ENCODE data around the gene BANP.
"Not testable (repeated sequence)": the region's sequence is repeated elsewhere in the genome, so short reads cannot be mapped to it uniquely, and the experiment has no call there.

BANP gene

DNA sequence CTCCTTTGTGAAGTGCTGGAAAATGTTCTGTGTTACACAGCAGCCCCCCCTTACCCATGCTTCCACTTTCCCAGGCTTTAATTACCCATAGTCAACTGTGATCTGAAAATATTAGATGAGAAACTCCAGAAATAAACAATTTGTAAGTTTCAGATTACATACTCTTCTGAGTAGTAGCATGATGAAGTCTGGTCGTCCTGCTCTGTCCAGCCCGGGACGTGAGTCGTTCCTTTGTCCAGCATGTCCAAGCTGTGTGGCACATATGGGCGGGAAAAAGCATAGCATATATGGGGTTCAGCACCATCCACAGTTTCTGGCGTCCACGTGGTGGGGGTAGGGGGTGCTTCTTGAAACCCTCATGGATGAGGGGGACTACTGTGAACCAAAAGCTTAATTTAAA lies 83.5 kb downstream of the BANP start:
- DNase-seq, result no peak

DNA sequence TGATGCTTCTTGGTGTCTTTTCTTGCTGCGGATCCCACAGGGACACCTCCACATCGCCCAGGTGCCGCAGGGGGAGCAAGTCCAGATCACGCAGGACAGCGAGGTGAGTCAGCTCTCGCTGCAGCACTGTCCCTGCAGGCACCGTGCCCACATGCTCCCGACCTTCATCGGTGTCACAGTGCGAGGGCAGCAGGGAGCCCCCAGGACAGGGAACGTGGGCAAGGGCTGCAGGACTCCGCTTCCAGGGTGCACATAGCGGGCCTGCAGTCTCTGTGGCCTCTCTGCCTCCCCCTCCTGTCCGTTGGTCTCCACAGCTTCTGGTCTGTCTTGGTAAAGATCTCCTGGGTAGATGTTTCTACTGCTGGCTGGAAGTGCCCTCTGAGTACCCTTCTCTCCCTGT lies 84.1 kb downstream of the BANP start:
- no peak for DNase-seq

DNA sequence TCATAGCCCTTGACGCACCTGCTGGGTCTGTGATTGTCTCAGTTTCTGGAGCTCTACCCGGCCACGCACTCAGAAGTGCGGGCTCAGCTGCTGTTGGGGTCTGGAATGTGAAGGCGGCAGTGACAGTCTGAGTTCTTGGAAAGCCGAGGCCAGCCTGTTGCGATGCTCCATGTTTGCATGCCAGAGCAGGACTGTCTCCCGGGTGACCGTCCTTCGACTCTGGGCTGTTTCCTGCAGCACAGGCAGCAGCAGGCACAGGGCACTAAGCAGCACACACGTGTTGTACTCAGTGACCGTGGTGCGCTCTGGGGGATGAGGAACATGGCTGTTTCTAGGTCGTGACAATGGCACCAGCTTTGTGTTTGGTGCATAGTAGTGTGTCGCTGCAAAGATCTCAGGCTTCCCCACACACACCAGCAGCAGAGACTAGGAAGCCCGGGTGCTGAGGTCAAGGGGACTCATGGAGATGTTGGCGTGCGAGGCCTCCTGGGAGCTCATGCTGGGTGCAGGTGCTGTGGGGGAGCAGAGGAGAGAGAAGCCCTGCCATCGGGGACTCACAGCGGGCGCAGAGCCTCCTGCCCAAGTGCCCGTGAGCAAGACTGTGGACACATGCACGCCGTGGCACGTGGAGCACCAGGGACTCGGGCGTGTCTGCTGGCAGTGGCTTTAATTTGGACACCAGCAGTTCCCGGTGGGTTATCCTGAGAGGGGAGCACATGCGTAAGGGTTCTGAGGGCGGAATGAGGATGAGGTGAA lies 84.8 kb downstream of the BANP start:
- DNase-seq, result not testable (repeated sequence)

- not testable (repeated sequence) for DNase-seq
Measured at GRCh38 chr16:88036640-88036996, 85.4 kb downstream of the BANP start.

GRCh38 chr16:88037359-88037758 lies 86.1 kb downstream of the BANP start:
- not testable (repeated sequence) for DNase-seq

DNA sequence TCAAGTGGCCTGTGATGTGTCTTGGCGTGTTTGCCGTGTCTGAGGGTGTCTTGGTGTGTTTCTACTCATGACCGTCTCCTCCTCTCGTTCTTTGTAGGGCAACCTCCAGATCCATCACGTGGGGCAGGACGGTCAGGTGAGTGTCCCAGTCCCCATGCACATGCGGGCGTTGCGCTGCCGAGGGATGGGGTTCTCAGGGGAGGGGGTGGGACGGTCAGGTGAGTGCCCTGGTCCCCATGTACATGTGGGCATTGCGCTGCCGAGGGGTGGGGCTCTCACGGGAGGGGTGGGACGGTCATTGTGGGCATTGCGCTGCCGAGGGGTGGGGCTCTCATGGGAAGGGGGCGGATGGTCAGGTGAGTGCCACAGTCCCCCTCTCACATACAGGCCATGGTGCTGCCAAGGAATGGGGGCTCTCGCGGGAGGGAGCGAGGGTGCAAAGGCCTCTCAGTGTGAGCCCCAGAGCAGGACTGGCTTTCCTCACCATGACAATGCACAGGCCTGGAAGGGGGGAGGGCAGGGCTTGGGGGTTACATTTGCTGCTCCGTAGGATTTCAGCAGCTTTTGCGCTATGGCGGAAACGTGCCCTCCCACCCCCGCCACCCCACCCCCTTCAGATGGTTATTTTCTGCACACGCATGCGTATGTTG lies 86.8 kb downstream of the BANP start:
- DNase-seq, result not testable (repeated sequence)

DNA sequence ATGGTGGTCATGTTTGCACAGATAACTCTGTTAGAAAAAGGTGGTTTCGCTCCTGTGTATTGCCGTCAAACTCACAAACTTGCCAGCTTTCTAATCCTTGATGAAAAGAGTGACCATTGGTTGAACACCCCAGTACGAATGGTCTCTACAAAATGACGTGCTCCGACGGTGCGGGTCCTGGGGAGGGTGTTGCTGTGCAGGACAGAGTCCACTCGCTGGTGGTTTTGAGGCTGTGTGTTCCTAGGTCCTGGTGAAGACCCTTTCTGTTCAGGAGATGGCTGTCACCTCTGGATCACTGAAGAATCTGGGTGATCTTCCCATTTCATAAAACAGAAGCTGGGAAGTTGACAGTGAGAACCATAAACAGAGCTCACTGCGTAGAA lies 87.3 kb downstream of the BANP start:
- not testable (repeated sequence) for DNase-seq

- DNase-seq, result no peak
Measured at GRCh38 chr16:88039591-88039990, 88.4 kb downstream of the BANP start.

DNA sequence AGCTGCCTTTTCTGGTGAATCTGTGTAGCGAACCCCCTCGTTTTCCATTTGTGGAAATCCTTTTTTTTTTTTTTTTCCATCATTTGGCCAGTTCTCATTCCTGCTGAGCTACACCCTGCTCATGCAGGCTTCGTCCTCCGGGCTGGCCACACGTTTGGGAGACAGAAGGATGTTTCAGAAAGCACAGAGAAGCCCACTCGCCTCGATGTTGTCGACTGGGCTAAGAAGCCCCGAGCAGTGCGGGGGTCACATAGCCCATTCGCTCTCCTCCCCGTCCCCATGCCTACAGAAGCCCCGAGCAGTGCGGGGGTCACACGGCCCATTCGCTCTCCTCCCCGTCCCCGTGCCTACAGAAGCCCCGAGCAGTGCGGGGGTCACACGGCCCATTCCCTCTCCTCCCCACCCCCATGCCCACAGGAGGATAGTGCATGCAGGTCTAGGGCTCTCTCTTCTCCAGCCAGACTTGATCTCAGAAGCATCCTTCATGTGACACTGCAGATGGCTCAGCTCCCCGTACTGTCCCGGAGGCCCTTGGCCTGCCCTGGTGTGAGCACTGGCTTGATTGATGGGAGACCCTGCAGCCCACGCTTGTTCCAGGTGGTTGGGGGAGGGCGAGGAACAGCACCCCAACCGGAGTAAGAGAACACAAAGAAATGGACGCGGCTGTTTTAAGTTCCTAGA lies 89.1 kb downstream of the BANP start:
- not testable (repeated sequence) for DNase-seq

DNA sequence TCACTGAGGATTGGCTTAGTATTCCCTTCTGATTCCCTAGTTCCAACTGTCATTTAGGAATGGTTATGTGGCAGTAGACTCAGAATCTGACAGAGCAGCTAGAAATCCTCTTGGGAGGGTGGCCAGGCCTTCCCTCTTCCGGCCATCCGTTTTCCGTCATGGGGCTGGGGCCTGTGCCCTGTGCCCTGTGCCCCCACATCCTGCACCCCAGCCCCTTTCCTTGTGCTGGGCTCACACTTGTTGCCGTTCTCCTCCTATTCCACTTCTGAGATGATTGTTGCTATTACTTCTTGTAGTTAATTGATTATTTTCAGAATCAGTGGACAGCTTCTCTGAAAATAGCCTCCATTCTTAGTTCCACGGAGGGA lies 89.6 kb downstream of the BANP start:
- not testable (repeated sequence) for DNase-seq

GRCh38 chr16:88041506-88041905 lies 90.3 kb downstream of the BANP start:
- not testable (repeated sequence) for DNase-seq

DNA sequence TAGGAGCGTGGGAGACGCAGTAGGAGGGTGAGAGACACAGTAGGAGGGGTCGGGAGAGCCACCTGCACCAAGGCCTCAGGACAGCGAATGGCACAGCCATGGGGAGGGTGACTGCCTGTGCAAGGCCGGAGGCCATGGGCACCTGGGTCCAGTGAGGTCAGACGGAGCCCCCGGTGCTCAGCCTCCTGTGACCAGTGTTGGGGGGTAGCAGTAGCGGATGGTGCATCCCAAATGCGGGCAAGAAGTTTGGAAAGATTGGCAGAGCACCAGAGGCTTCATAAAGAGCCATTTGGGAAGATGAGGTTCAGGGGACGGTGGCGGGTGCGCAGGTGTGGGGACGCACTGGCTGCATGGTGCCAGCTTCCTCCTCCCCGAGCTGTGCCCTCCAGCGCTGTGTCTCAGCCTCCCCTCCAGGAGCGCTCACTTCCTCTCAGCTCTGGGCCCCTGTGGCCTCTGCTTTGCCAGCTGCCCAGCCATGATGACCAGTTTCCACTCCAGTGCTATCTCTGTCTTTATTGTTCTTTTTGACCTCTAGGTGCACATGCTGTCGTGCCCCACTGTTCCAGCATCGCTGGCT lies 90.8 kb downstream of the BANP start:
- DNase-seq, result not testable (repeated sequence)

- not testable (repeated sequence) for DNase-seq
Measured at GRCh38 chr16:88043208-88043910, 92.1 kb downstream of the BANP start.

GRCh38 chr16:88044121-88044581 lies 92.9 kb downstream of the BANP start:
- DNase-seq, result not testable (repeated sequence)

DNA sequence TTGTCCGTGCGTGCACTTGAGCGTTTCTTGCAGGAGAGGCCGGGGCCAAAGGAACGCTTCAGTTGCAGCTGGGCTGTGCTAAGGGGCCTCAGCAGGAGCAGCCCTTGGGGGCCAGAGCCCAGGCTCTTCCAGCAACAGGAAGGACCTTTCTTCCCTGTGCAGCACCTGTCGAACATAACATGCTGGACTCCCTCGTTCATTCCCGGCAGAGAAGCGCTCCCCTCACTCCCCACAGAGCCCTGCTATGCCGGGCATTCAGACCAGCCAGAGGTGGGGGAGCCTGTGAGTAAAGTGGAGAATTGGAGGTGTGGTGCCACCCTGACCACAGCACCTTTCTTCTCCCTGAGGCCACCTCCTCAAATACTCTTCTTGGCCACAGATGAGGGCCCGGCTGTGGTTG lies 94.1 kb downstream of the BANP start:
- not testable (repeated sequence) for DNase-seq

- no peak for DNase-seq
Measured at GRCh38 chr16:88045820-88046303, 94.6 kb downstream of the BANP start.

DNA sequence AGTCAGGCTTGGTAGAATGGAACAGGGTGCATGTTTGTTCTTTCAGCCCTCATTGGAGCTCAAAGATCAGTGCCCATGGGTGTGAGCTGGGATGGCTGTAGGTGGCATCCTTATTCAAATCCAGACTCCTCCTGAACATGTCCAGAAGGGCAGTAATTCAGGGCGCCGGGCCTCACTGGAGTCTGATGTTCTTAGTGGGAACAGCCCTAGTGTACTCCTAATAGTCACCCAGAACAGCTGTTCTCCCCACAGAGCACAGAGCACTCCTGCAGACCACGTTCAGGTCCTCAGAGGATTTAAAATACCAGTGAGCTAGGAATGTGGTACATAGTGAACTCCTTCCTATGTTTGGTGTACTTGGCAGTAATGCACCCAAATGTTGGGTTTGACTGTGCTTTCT lies 96.2 kb downstream of the BANP start:
- DNase-seq, result no peak

- DNase-seq, result no peak
Measured at GRCh38 chr16:88048985-88049384, 97.8 kb downstream of the BANP start.

GRCh38 chr16:88049561-88050545 lies 98.6 kb downstream of the BANP start:
- DNase-seq, result no peak

DNA sequence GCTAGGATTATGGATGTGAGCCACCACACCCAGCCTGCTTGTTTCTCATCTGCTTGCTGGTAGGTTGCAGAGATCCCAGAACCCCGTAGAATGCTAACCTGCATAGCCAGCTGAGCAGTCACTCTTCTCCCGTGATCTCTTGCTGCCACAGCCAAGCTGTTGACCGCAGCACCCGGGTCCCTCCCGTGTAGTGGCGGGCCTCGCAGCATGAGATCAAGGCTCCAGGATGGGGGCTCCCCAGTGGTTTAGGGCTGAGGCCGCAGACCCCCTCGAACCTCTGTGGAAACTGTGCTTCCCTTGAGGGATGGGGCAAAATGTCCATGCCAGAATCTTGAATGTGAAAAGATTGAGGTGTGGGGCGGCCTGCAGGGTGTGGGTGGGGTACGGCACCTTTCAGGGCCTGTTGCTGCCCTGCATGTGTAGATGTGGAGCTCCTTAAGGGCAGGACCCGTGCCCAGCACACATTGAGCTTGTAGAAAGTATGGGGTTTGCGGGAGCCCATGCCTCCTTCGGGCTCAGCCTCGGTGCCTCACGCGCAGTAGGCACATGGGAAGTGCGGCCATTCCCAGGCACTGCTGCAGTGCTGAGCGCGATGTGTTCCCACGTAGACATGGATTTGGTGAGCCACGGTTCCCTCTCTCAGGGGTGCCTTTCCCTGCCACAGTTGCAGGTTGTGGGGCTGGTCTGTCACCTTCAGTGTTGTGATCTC lies 99.9 kb downstream of the BANP start:
- no peak for DNase-seq

GRCh38 chr16:88052661-88053060 lies 101.4 kb downstream of the BANP start:
- DNase-seq, result no peak
